GM23338 (cell line): ENCODE data around the gene ADCY5.

Experiments
- CREB1 ChIP-seq: fragments of 250-450 bp; sonication (Bioruptor Pico); IDR thresholded peaks from 2 replicates; pipeline ENCODE4 v1.5.0; 2020; ENCODE audit warnings: low read depth, mild to moderate bottlenecking, moderate library complexity
- EZH2 ChIP-seq: fragments of 200-600 bp; sonication (generic); IDR thresholded peaks from one replicate; pipeline ENCODE4 v1.8.0; 2017; ENCODE audit warnings: antibody characterized with exemption, mild to moderate bottlenecking, low read depth; ENCODE audit not compliant: unreplicated experiment
- EZH2phosphoT487 ChIP-seq: fragments of 200-600 bp; sonication (generic); IDR thresholded peaks from one replicate; pipeline ENCODE4 v1.8.1; 2018; ENCODE audit warnings: antibody characterized with exemption; ENCODE audit not compliant: unreplicated experiment
- POLR2AphosphoS5 ChIP-seq: IDR thresholded peaks from 2 replicates; pipeline ENCODE4 v1.6.1; 2016; ENCODE audit warnings: antibody characterized with exemption, low read depth
- TF ChIP-seq, protein P1 (sequence below), 2 experiments: fragments of 200-600 bp in 1 of 2; sonication (generic) in 1 of 2; conservative IDR thresholded peaks; 2 replicates each; pipeline versions ENCODE4 v1.5.1 to v1.6.1; 2016 to 2017; ENCODE audit warnings: antibody characterized with exemption in 2 of 2, low read depth in 2 of 2, mild to moderate bottlenecking in 2 of 2, moderate library complexity in 1 of 2
- TF ChIP-seq, protein P2 (sequence below): IDR thresholded peaks from 2 replicates; pipeline ENCODE4 v1.6.1; 2016; ENCODE audit warnings: antibody characterized with exemption

DNA sequence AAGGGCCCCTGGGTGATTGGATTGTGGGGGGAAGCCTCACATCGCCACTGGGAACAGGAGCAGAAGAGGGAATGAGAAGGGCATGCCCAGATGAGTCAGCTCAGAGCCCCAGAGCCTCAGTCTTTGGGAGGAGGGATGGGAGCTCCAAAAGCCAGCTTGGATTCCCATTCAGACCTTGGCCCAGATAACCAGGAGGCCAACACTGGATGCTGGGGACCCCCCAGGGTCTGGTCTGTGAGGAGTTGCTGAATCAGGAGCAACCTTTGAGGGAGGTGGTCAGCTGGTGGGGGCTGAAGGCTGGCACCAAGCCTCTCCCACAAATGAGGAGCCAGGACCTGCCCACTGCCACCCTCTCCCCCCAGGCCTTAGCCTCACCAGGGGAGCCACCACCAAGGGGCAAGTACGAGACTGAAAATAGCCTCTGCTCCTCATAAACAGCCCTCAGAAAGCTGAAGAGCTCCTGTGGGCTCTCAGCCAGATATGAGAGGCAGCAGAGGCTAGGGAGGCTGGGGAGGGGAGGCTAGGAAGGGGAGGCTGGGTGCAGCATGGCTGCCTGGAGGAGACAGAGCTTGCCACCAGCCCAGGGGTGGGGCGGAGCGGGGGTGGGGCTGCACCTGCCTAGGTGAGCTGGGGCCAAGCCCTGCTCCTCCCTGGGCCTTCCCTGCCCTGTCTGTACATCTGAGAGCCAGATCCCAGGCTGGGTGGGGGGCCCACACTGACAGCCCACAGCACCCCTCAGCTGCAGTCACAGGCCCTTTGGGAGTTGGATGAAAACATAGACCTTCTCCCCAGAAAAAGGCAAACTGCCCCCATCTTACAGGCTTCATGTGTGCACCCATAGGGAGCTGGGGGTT lies 147.3 kb downstream of the ADCY5 start:
- TF ChIP-seq POLR2AphosphoS5 (no peak), EZH2phosphoT487 (no peak), CREB1 (CRISPR knock-in tag) (no peak), EZH2 (no peak)
- TF ChIP-seq, protein P1, sequence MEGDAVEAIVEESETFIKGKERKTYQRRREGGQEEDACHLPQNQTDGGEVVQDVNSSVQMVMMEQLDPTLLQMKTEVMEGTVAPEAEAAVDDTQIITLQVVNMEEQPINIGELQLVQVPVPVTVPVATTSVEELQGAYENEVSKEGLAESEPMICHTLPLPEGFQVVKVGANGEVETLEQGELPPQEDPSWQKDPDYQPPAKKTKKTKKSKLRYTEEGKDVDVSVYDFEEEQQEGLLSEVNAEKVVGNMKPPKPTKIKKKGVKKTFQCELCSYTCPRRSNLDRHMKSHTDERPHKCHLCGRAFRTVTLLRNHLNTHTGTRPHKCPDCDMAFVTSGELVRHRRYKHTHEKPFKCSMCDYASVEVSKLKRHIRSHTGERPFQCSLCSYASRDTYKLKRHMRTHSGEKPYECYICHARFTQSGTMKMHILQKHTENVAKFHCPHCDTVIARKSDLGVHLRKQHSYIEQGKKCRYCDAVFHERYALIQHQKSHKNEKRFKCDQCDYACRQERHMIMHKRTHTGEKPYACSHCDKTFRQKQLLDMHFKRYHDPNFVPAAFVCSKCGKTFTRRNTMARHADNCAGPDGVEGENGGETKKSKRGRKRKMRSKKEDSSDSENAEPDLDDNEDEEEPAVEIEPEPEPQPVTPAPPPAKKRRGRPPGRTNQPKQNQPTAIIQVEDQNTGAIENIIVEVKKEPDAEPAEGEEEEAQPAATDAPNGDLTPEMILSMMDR (conservative IDR thresholded peaks at IDR 0.05; ENCODE audit: low read depth in 2 of 2), result no peak
- TF ChIP-seq, protein P2, sequence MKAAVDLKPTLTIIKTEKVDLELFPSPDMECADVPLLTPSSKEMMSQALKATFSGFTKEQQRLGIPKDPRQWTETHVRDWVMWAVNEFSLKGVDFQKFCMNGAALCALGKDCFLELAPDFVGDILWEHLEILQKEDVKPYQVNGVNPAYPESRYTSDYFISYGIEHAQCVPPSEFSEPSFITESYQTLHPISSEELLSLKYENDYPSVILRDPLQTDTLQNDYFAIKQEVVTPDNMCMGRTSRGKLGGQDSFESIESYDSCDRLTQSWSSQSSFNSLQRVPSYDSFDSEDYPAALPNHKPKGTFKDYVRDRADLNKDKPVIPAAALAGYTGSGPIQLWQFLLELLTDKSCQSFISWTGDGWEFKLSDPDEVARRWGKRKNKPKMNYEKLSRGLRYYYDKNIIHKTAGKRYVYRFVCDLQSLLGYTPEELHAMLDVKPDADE, result no peak
